ENCODE measurements around the gene MRPS7. TPM values are rescaled to one million over a fixed set of nuclear protein-coding genes. Genes with fewer than 3 reads are reported as not detected.

The MRPS7 gene
- total and polyA plus RNA-seq, 9 of the 15 experiments (the other 6 are each of a cell fraction or from before 2014, with no cell fraction given) = 107 to 244 (median 132) TPM

- TF ChIP-seq ZNF146 (CRISPR knock-in tag; IDR thresholded peaks at IDR 0.05; ENCODE audit: unreplicated experiment) = no peak
- peak; percentile 78 for TF ChIP-seq POLR2B (IDR thresholded peaks at IDR 0.05; ENCODE audit: low read depth, partially characterized antibody)
- no peak for TF ChIP-seq ZNF318 (IDR thresholded peaks at IDR 0.05; ENCODE audit: borderline replicate concordance in 1 of 2, low read depth in 1 of 2)
- no peak for TF ChIP-seq FOXP1 (CRISPR knock-in tag; IDR thresholded peaks at IDR 0.05)
- 0 out of 2 replicates have a peak, but pooled peaks have one; percentile 29 for TF ChIP-seq IFI16 (CRISPR knock-in tag; IDR thresholded peaks at IDR 0.05)
- TF ChIP-seq HDGF (IDR thresholded peaks at IDR 0.05) = no peak
- no peak for TF ChIP-seq HMG20A (CRISPR knock-in tag; conservative IDR thresholded peaks at IDR 0.05)
- TF ChIP-seq SIN3B (IDR thresholded peaks at IDR 0.05; ENCODE audit: low read depth) = peak; percentile 97
- TF ChIP-seq SRSF1 (IDR thresholded peaks at IDR 0.05; ENCODE audit: low read depth, low read length) = no peak
- TF ChIP-seq CREB5 (CRISPR knock-in tag; IDR thresholded peaks at IDR 0.05) = no peak
- 0 out of 6 replicates have a peak, but pooled peaks of 1 of the 3 experiments have one; percentile 28 for TF ChIP-seq ZBTB11 (CRISPR knock-in tag; IDR thresholded peaks at IDR 0.05)
- TF ChIP-seq EHMT2 (IDR thresholded peaks at IDR 0.05) = no peak
- TF ChIP-seq CHD2 (IDR thresholded peaks at IDR 0.05; ENCODE audit: low read depth, low read length) = peak; percentile 99
- no peak for TF ChIP-seq FOXJ2 (tag; IDR thresholded peaks at IDR 0.05)
Measured at GRCh38 chr17:75261336-75262111, at the start of gene MRPS7, which contains the start of gene GGA3 (continued).

Measured in K562 (cell line).